GM21515 (cell line): ENCODE results near the gene CDH20.
A peak's percentile ranks its signal among the peaks of the same experiment; 100 is the strongest.

ENCODE experiments used
- ATAC-seq: cut with Tn5 transposase; IDR thresholded peaks from one replicate; pipeline ENCODE4 v1.9.1; 2021; ENCODE audit not compliant: unreplicated experiment

CDH20 gene

GRCh38 chr18:61528961-61529360 is 195.7 kb downstream of the CDH20 start:
- ATAC-seq, result no peak

GRCh38 chr18:61530681-61531080 is 197.5 kb downstream of the CDH20 start:
- no peak for ATAC-seq

DNA sequence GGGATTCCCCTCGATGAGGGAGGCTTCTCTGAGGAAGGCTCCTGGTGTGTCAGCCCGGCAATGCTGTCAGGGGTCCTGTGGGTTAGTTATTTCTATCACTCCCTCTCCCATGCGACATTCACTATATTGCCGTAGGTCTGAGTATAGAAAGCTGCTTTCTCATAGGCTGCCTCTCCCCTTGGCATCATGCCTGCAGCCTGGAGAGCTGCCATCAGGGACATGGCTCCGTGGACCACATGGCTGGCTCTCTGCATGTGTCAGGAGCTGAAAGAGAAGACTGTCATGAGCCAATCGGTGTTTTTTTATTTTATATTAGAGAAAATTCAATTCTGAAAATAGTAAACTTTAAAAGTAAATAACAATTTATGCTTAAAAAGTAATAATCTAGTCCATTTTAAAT is 198.0 kb downstream of the CDH20 start:
- no peak for ATAC-seq

- ATAC-seq, result no peak
Observed at GRCh38 chr18:61531891-61532290, 198.7 kb downstream of the CDH20 start.

GRCh38 chr18:61535401-61535800 is 202.2 kb downstream of the CDH20 start:
- no peak for ATAC-seq

- ATAC-seq, result no peak
Observed at GRCh38 chr18:61541673-61542072, 208.4 kb downstream of the CDH20 start.

GRCh38 chr18:61542596-61542995 is 209.4 kb downstream of the CDH20 start:
- ATAC-seq, result no peak

DNA sequence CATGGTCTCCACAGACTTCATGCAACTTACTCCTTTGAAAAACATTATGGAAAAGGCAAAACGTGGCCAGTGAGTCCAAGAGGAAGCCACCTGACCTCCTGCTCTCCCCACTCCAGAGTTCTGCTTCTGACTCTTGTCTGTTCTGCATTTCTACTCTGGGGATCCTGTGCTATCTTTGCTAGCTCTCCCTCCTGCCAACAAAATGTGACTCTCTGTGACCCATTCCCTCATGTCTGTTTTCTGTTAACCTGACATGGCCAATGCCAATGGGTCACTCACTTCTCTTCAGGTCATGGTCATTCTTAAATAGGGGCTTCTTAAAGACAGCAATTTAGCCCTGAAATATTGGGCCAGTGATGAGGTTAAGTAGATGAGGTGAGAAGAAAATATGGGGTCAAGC is 210.3 kb downstream of the CDH20 start:
- ATAC-seq, result no peak

DNA sequence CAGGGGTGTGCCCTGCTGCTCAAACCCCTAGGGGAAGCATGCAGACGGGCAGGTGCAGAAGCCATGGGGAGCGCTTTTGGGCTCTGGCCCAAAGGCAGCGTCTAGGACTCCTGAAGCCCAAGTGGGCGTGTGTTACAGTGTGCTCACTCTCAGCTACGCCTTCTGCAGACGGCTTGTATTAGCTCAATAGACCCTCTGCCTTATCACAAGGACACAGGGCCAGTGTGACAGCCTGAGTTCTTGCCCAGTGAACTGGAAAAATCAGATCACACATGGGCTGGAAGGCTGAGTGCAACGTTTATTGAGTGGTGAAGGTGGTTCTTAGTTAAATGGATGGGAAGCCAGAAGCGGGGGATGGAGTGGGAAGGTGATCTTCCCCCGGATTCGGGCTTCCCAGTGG is 210.9 kb downstream of the CDH20 start:
- no peak for ATAC-seq

- ATAC-seq, result no peak
Observed at GRCh38 chr18:61545281-61546245, 212.3 kb downstream of the CDH20 start.

GRCh38 chr18:61546590-61546989 is 213.4 kb downstream of the CDH20 start:
- no peak for ATAC-seq

DNA sequence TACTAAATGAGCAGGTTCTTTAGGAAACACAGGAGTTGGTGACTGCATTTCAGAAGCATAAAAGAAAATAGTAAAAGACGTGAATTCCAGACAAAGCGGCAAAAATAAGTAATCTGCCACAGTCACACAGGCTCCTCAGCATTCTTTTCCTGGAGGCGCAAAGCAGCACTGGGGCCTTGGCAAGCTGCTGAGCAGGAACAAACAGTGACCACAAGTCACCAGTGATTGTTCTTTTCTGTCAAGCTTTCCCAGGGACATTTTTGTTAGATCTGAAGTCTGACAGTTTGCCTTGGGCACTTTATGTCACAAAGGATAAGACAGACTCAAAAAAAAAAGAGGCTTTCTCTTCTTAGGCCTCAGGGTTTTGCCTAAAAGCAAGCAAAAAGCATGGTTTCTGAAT is 216.2 kb downstream of the CDH20 start:
- no peak for ATAC-seq

DNA sequence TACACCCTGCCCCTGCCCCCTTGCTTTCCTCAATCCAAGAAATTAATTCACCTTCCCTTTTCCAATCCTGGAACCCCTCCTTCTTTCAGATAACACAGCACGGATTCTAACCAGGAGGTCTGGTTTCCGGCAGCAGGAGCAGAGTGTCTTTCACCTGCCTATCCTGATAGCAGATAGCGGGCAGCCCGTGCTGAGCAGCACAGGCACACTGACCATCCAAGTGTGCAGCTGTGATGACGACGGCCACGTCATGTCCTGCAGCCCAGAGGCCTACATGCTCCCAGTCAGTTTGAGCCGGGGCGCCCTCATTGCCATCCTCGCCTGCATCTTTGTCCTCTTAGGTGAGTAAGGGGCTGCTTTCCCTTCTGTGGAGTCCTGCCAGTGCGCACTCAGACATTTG is 216.7 kb downstream of the CDH20 start:
- no peak for ATAC-seq

DNA sequence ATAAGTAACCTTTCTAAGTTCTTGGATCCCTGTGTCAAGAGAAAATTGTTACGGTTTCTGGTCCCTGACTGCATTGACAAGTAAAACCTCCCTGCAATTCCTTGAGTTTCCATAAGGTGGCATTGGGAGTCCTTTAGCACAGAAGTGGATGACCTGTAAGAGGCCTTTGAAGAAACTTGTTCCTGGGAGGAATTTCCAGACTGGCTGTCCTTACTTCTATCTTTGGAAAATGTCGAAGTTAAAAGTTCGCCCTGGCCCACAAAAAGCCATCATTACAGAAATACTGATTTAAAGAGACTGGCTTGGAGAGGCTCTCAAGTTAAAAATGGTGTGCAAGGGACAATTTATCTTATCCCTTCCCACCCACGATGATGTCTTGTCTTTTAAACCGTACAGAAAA is 218.4 kb downstream of the CDH20 start:
- peak; percentile 84 for ATAC-seq

- ATAC-seq, result no peak
Observed at GRCh38 chr18:61553045-61553659, 219.9 kb downstream of the CDH20 start.

DNA sequence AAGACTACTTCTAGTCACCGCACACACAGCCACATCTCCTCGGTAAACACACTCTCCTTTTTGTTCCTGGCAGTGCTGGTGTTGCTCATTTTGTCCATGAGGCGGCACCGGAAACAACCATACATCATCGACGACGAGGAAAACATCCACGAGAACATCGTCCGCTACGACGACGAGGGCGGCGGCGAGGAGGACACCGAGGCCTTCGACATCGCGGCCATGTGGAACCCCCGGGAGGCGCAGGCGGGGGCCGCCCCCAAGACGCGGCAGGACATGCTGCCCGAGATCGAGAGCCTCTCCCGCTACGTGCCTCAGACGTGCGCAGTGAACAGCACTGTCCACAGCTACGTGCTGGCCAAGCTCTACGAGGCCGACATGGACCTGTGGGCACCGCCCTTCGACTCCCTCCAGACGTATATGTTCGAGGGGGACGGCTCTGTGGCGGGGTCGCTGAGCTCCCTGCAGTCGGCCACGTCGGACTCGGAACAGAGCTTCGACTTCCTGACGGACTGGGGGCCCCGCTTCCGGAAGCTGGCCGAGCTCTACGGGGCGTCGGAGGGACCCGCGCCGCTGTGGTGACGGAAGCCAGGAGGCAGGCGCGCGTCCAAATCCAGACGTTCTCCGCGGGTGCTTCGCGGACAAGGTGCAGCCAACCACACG is 221.0 kb downstream of the CDH20 start:
- no peak for ATAC-seq

DNA sequence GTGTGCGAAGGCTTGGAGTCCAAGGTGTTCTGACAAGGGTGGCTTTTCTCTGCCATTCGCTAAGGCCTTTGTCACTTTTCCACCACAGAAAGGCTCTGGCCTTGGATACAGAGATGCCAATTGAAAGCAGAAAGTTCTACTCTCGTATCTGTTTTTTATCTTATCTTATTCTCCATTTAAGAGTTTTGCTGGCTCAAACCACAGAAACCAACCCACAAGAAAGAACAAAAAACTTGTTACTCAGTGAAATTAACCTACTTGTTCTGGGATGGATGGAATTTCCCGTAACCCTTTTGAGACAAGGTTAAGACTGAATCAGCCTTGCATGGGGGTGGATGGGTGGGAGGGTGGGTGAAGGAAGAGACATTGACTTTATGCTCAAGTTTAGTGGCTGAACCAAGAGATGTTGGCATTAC is 221.7 kb downstream of the CDH20 start:
- ATAC-seq, result no peak

DNA sequence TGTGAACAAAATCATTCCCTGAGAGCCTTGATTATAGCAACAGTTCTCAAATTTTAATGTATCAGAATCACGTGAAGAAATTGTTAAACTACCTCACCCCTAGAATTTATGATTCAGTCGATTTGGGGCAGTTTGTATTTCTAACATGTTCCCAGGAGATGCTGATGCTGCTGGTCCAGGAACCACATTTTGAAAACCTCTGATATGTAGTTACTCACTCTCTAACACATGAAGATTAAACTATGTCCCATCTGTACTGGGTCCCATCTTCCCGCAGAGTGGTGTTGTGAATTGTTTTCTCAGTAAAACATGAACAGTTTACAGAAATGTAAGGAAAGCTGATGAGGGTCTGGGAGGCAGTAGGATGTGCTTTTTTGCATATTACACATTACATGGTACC is 223.1 kb downstream of the CDH20 start:
- no peak for ATAC-seq

DNA sequence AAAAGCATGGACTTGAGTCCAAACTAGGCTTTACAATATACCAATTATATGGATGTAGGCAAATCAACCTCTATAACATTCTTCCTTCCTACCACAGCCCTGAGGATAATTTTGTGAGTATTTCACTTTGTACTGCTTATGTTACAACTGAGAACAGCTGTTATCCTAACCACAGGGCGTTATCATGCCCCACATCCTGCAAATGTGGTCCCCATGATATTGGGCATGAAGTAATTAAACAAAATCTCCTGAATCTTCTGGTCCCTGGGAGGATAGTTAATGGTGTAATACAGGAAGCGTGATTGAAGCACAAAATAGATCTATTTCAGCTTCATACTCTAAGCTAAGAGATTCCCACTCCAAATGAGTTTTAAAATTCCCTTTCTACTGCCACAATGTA is 223.6 kb downstream of the CDH20 start:
- ATAC-seq, result no peak

GRCh38 chr18:61569176-61569892 is 236.1 kb downstream of the CDH20 start:
- ATAC-seq, result no peak

DNA sequence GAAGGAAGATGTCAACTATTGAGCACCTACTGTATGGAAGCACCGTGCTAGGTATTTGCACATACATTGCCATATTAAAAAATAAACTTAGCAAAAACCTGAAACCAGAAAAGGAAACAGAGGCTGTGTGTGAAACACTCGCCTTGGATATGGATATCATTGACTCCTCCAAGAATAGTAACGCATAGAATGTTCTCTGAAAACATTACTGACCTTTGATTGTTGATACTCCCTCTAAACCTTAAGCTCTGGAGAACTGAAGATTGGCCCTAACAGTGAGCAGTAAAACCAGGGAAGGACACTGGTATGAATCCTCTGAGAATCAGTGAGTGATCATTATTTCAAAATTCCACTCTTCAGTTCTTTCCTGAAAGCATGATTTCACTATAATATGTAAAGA is 236.8 kb downstream of the CDH20 start:
- no peak for ATAC-seq
